GM21423 (cell line): Measurements from ENCODE around the gene AKAP9.
"Not testable (repeated sequence)": the region's sequence is repeated elsewhere in the genome, so short reads cannot be mapped to it uniquely, and the experiment has no call there.

Source experiments
- ATAC-seq: cut with Tn5 transposase; IDR thresholded peaks from one replicate; pipeline ENCODE4 v1.9.1; 2021; ENCODE audit warnings: mild to moderate bottlenecking, moderate library complexity; ENCODE audit not compliant: unreplicated experiment

The AKAP9 gene

DNA sequence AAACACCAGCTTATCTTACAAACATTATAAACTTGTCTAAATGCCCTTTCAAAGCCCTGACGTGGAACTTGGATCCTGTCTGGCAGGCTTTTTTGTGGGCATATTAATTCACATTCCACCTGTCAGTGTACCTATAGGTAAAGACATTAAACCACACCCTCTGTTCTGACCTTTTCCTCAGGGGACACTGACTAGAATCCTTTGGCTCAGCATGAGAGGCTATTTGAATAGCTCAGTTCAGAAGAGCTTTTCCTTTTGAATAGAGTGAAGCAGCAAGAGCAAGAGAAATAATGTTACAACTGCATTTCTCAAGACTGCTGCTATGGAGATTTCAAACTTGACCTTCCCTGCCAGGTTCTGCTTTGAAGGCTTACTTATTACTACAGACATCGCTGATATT is 116.7 kb downstream of the AKAP9 start:
- no peak for ATAC-seq

GRCh38 chr7:92058040-92058439 is 117.4 kb downstream of the AKAP9 start:
- ATAC-seq = peak; percentile 64

GRCh38 chr7:92058899-92059298 is 118.2 kb downstream of the AKAP9 start:
- no peak for ATAC-seq

DNA sequence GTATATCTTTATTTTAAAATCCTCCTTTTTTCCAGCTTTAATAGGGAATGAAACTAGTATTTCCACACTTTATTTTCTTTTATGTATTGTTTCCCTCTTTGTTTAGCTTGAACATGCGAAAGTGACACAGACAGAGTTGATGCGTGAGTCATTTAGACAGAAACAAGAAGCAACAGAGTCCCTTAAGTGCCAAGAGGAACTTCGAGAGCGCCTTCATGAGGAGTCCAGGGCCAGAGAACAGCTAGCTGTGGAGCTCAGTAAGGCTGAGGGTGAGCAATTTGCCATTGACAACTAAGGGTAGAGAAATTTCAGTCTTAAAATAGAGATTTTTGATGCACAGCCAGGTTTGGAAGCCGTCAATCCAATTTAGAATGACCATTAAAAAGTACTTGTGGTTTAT is 120.5 kb downstream of the AKAP9 start:
- no peak for ATAC-seq

DNA sequence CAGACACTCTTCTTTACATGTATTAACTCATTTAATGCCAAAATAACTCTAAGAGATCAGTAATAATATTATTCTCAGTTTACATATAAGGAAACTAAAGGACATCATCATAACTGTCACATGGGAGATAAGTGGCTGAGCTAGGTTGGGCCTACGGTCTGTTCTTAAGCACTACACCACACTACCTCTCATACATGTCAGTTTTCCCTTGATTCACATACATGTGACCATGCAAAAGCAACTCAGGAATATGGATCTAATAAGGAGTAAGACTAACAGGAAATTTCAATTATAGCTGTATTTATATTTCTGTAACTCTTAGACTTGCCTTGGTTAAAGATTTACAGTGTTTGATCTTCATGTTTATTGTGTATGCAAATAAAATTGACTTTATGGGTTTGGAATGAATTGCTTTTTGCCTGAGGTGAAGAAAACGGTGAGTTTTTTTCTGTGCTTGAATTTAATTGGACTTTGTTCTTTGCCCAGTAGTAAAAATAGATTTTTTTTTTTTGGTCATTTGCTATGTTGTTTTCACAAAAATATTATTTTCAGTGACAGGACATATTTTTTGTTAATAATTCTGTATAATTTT is 123.9 kb downstream of the AKAP9 start:
- ATAC-seq = no peak

GRCh38 chr7:92071032-92071431 is 130.4 kb downstream of the AKAP9 start:
- ATAC-seq = no peak

DNA sequence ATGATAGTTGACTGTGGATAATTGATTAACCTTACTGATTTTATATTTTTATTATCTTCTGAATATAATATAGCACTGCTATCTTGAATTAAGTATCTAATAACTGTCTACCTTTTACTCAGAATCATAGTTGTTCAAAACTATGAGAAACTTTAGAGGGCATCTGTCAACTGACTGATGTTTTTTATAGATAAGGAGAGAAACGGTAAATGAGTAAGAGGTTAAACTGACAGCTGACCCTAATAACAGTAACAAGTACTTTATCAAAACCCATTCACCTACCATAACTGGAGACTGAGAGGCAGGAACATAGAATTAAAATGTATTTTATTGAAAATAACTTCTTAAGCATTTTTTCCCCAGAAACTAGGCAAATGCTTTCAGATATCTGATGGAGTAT is 131.5 kb downstream of the AKAP9 start:
- ATAC-seq = no peak

GRCh38 chr7:92072708-92073107 is 132.0 kb downstream of the AKAP9 start:
- ATAC-seq = no peak

- ATAC-seq = peak; percentile 92
Measured at GRCh38 chr7:92075455-92076158, 134.9 kb downstream of the AKAP9 start.

GRCh38 chr7:92076509-92076908 is 135.8 kb downstream of the AKAP9 start:
- no peak for ATAC-seq

DNA sequence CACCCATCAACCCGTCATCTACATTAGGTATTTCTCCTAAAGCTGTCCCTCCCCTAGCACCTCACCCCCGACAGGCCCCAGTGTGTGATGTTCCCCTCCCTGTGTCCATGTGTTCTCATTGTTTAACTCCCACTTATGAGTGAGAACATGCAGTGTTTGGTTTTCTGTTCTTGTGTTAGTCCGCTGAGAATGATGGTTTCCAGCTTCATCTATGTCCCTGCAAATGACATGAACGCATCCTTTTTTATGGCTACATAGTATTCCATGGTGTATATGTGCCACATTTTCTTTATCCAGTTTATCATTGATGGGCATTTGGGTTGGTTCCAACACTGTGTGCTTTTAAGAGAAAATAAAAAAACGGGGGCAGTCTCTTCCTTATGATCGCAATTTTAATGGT is 143.3 kb downstream of the AKAP9 start:
- not testable (repeated sequence) for ATAC-seq

DNA sequence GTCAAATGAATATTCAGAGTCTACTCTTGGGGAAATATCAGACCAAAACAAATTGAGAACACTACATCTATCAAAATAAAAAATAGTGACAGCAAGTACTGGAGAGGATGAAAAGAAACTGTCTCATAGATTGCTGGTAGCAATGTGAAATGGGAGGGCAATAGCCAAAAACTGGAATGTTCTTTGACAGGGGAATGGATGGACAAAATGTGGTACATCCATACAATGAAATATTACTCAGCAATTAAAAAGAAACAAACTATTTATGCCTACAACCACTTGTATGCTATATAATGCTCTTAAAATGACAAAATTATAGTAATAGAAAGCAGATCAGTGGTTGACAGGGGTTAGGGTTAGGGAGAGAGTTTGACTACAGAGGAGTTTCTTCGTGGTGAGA is 147.6 kb downstream of the AKAP9 start:
- no peak for ATAC-seq

GRCh38 chr7:92092210-92092609 is 151.5 kb downstream of the AKAP9 start:
- ATAC-seq = no peak

DNA sequence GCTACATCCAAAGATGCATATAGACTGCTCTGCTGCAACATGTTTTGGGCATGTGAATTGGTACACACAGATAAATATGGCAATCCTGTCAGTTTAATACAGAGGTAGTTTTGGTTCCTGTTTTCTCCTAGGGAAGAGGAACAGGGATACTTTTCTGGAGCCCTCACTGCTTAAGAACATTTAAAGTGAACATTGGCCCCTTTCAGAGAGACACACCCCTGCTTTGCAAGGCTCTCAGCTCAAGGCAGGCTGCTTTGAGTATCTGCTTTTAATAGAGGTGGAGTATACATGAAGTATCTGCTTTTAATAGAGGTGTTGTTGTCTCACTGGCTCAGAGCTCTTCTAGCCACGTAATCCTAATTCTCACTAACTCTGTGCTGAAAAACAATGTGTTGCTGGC is 154.7 kb downstream of the AKAP9 start:
- no peak for ATAC-seq

DNA sequence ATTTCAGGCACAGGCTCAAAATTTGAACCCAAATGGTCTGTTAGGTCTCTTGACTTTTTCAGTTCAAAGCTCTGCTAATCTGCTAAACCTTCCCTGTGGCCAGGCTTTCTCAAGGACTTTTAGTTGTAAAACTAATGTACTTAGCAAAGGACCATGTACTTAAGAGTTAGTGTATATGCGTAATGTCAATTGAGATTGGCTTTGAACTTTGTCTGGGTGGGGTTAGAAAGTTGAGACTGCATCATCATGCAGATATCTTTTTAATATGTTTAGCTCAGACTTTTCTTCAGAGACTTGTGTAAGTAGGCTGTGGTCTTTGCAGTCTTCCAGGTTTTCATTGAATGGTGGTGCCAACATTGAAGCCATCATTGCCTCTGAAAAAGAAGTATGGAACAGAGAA is 159.9 kb downstream of the AKAP9 start:
- no peak for ATAC-seq

DNA sequence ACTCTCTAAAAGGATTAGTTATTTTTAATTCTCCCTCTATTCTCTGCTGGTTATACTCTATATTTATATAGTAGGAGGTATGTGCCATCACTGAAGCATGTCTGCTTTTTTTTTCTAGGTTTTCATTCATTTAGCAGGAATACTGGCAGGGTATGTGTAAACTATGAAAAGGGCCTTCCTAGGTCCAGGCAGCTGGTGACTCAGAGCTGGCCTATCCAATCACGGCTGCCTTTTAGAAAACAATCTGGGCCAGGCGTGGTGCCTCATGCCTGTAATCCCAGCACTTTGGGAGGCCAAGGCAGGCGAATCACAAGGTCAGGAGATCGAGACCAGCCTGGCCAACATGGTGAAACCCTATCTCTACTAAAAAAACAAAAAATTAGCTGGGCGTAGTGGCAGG is 162.2 kb downstream of the AKAP9 start:
- not testable (repeated sequence) for ATAC-seq

DNA sequence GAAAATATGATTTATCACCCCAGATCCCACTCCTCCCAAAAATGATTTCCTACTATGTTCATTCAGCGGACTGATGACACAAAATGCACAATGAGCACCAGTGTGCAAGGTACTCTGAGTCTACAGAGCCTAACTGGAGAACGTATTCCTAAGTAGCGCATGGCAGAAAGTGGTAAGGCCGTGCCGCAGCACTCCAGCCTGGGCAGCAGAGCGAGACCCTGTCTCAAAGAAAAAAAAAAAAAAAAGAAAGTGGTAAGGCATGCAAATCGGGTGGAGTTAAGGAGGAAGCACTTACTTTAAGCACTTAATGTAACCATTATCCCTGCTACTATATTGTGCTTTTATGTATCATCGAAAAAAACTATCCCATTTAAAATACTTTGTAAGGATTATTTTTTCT is 168.2 kb downstream of the AKAP9 start:
- no peak for ATAC-seq

DNA sequence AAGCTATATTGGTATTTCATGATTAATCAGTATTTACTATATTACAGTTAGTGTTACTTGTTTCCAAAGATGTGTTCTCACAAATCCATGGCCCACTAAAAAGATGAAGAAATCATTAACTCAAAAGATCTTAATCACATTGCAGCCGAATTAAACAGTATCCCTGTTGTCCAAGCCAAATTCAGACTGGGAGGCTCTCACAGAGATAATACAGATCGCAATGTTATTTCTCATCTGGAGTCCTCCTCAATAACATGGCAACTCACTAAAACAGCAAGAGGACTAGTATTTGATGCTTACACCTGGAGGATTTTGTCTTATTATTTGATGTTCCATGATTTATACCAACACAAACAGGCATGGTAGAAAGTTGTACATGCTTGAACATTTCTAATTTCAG is 170.2 kb downstream of the AKAP9 start:
- no peak for ATAC-seq

DNA sequence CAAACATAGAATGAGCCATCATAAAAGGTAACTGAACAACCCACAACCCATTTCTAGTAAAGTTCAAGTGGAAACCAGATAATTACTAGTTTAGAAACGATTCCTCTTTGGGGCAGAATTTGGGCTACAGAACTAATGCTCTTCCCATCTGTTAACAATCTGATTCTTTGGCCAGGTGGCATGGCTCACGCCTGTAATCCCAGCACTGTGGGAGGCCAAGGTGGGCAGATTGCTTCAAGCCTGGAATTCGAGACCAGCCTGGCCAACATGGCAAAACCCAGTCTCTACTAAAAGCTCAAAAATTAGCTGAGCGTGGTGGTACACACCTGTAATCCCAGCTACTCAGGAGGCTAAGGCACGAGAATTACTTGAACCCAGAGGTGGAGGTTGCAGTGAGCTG is 175.2 kb downstream of the AKAP9 start:
- ATAC-seq = no peak

DNA sequence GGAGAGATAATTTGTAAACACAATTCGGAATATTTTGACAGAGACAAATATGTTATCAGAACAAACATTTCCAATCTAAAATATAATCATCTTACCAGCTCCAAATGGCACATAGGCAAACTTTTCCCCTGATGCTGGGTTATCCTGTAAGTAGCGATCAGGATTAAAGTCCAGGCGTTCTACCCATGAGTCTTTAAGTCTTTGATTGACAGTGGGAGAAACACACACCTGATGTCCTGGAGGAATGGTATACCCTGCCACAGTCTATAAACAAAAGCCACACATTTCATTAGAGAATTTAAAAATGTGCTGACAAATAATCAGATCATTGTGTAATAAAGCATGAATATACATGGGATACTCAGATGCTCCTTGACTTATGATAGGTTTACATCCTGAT is 176.3 kb downstream of the AKAP9 start:
- ATAC-seq = no peak

GRCh38 chr7:92119213-92119759 is 178.6 kb downstream of the AKAP9 start:
- ATAC-seq = no peak

GRCh38 chr7:92121681-92122080 is 181.0 kb downstream of the AKAP9 start:
- no peak for ATAC-seq

DNA sequence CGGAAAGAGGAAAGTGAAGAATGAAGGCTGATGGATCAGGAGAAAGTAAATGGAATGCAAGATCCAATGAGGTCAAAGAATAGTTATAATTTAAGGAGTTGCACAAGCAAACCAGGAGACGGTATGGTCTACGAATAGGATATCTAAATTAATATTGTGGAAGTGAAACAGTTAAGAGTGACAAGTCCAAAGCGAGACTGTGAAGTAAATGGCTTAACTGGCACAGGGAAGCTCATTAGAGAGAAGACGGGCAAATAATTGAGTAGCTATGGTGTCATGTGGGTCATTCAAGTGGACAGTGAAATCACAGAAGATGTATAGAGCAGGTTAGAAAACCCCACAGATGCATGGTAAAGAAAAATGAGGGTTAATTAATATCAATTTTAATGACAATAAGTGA is 190.4 kb downstream of the AKAP9 start:
- ATAC-seq = no peak
